Measurements from ENCODE around the gene SNX9.

The SNX9 gene

DNA sequence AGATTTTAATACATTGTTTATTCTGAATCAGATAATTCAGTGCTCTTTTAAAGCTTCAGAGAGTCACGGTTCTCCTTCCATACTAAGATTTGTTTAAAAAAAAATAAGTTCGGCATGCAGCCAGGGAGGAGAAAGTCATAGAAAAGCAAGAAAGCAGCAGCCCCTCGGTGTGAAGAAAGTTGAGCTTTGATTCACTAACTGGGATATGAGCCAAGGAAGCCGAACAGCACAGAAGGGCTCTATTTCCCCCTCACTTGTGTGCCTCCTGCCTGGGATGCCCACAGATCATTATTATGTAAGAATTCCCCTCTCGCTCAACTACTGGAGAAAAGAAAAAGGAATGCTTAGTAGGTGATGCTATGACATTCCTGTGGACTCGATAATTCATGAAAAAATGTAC, 89.3 kb downstream of the SNX9 start:
- TF ChIP-seq, protein P1, sequence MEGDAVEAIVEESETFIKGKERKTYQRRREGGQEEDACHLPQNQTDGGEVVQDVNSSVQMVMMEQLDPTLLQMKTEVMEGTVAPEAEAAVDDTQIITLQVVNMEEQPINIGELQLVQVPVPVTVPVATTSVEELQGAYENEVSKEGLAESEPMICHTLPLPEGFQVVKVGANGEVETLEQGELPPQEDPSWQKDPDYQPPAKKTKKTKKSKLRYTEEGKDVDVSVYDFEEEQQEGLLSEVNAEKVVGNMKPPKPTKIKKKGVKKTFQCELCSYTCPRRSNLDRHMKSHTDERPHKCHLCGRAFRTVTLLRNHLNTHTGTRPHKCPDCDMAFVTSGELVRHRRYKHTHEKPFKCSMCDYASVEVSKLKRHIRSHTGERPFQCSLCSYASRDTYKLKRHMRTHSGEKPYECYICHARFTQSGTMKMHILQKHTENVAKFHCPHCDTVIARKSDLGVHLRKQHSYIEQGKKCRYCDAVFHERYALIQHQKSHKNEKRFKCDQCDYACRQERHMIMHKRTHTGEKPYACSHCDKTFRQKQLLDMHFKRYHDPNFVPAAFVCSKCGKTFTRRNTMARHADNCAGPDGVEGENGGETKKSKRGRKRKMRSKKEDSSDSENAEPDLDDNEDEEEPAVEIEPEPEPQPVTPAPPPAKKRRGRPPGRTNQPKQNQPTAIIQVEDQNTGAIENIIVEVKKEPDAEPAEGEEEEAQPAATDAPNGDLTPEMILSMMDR (IDR thresholded peaks at IDR 0.05; ENCODE audit: low read depth, low read length), result no peak
- peak; percentile 39 for DNase-seq (ENCODE audit: extremely low read depth, low read depth)

DNA sequence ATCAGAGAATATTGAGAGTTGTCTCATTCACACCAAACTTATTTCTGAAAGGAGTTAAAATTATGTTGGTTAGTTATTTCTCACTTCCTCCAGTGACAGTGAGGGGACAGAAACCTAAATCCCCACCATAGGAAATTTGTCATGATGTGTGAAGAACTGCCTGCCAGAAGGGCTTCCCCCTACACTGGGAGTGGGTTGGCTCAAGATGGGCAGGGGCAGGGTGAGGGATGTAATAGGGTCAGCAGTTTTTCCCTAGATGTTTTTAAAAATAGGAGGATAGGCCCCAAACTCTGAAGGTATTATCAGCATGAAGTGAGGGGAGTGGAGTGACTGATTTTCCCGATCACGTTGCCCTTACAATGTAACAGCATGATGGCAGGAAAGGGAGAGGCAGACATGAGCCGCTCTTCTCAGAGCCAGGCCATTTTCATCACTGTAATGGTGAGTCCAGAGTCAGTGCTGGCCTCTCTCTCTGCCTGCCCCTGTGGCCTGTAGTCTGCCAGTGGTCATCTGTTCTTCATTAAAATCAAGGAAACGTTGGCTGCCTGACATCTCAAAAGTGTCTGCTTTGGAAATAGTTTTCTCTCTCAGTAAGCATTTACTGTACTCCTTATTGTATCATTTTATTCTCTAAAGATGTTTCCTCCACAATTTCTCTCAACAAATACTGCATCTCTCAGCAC, 98.8 kb downstream of the SNX9 start:
- TF ChIP-seq, protein P1 (IDR thresholded peaks at IDR 0.05; ENCODE audit: low read depth, low read length), result no peak
- peak; percentile 81 for DNase-seq (ENCODE audit: extremely low read depth, low read depth)

DNA sequence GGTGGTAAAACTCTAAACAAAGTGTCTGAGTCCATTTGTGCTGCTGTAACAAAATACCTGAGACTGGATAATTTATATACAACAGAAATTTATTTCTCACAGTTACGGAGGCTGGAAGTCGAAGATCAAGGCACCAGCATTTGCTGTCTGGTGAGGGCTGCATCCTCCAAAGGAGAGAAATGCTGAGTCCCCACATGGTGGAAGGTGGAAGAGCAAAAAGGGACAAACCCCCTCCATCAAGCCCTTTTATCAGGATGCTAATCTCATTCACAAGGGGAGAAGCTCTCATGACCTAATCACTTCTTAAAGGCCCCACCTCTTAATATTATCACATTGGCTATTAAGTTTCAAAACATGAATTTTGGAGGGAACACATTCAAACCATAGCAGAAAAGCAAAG, 102.7 kb downstream of the SNX9 start:
- TF ChIP-seq, protein P1 (IDR thresholded peaks at IDR 0.05; ENCODE audit: low read depth, low read length), result no peak
- DNase-seq (ENCODE audit: extremely low read depth, low read depth), result no peak

DNA sequence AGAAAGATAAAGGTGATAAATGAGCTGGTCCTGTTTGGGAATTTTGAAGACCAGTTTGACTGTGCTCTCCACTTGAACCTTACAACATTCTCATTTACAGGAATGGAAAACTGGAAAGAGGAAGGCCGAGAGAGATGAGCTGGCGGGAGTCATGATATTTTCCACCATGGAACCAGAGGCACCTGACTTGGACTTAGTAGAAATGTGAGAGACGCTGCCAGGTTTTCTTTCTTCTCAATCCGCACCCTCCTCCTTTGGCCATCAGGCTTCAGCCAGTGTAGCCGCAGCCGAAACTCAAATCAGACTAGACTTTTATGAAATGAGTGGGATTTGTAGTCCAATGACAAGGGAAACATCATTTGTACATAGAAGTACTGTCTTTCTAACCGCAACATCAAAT, 104.0 kb downstream of the SNX9 start:
- TF ChIP-seq, protein P1 (IDR thresholded peaks at IDR 0.05; ENCODE audit: low read depth, low read length), result no peak
- no peak for DNase-seq (ENCODE audit: extremely low read depth, low read depth)

DNA sequence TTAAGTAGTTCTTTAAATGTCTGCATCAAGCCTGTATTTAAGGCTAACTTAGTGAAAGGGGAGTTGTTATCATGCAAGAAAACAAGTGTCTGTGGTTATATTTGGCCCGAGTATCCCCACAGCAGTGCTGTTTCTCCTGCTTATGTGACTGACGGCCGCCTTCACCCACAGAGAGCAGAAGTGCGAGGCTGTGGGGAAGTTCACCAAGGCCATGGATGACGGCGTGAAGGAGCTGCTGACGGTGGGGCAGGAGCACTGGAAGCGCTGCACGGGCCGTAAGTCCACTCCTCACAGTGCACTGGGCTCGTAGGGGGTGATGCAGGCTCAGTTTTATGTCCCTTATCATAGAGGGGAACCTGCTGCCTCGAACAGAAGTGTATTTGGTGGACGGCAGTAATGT, 105.4 kb downstream of the SNX9 start:
- TF ChIP-seq, protein P1 (IDR thresholded peaks at IDR 0.05; ENCODE audit: low read depth, low read length), result no peak
- DNase-seq (ENCODE audit: extremely low read depth, low read depth), result no peak

DNA sequence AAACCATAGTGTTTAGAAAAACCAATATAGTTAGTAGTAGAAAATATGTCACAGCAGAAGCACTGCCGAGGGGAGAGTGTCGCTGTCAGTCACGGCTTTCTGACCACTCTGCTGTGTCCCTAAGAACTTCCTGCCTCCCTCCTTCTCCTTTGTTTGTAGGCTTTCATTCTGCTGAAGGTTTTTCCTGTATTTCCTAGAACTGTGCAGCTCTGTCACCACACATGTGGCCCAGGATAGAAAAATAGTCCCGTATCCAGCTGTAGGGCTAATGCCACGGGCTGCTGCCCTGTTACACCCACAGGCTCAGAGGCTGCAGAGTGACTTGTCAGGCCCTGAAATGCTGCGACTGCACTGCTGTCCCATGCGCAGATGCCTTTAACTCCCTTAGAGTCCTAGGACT, 106.0 kb downstream of the SNX9 start:
- TF ChIP-seq, protein P1 (IDR thresholded peaks at IDR 0.05; ENCODE audit: low read depth, low read length), result no peak
- DNase-seq (ENCODE audit: extremely low read depth, low read depth), result no peak

DNA sequence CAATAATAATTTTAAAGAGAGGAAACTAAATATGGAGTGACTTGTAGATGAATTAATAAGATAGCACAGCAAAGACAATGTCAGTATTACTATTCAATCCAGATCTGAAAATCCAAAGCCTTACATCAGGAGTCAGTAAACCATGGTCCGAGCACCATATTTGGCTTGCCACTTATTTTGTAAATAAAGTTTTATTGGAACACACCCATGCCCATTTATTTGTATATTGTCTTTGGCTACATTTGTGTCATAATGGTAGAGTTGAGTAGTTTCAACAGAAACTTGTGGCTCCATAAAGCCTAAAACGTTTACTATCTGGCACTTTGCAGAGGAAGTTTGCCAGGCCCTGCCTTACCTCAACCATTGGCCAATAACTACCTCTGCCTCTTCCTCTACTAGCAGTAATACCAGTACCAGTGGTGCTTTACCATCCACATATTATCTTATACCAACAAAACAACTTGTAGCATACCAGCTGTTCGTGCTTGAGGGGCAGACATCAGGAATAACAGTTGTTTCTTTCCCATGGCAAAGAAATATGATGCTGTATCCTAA, 106.8 kb downstream of the SNX9 start:
- DNase-seq (ENCODE audit: extremely low read depth, low read depth), result no peak

More for the DNA sequence above, 106.8 kb downstream of the SNX9 start:
- TF ChIP-seq, protein P1 (IDR thresholded peaks at IDR 0.05; ENCODE audit: low read depth, low read length), result no peak

Measured in AG09319 (cell line).